ENCODE data around the gene MROH8. TPM values are rescaled to one million over a fixed set of nuclear protein-coding genes. Genes with fewer than 3 reads are reported as not detected.

MROH8 gene
- total and polyA plus RNA-seq, 2 experiments from 2014 or later: 3.7 to 3.9 TPM

DNA sequence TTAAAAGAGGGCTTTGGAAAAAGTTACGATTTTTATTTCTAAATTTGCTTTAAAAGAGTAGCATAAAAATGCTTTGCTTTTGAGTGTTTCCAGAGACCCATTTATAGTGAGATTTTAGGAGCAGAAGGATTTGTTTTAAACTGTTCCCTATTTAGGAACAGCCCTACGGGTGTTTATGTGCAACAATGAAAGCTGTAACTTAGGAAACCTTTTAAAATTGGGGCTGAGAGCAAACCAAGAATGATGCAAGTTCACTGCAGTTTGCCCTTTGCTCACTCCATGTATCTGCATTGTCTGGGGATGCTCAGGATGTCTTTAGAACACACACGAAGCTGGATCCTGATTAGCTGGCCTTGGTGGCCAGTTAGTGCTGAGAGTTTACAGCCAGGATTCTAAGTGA is 41.4 kb upstream of the MROH8 start:
- DNase-seq (ENCODE audit: low spot score): peak; percentile 37
- TF ChIP-seq EZH2phosphoT487 (IDR thresholded peaks at IDR 0.05; ENCODE audit: low read depth, severe bottlenecking, unreplicated experiment) (no peak), EZH2 (IDR thresholded peaks at IDR 0.05; ENCODE audit: borderline replicate concordance) (no peak)
- TF ChIP-seq, protein P1, sequence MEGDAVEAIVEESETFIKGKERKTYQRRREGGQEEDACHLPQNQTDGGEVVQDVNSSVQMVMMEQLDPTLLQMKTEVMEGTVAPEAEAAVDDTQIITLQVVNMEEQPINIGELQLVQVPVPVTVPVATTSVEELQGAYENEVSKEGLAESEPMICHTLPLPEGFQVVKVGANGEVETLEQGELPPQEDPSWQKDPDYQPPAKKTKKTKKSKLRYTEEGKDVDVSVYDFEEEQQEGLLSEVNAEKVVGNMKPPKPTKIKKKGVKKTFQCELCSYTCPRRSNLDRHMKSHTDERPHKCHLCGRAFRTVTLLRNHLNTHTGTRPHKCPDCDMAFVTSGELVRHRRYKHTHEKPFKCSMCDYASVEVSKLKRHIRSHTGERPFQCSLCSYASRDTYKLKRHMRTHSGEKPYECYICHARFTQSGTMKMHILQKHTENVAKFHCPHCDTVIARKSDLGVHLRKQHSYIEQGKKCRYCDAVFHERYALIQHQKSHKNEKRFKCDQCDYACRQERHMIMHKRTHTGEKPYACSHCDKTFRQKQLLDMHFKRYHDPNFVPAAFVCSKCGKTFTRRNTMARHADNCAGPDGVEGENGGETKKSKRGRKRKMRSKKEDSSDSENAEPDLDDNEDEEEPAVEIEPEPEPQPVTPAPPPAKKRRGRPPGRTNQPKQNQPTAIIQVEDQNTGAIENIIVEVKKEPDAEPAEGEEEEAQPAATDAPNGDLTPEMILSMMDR (IDR thresholded peaks at IDR 0.05; ENCODE audit: poor library complexity): no peak
- peak overlapping the region; percentile 10 for H3K27ac ChIP-seq
- no peaks in the 10 kb centered on the region for H3K9me2 ChIP-seq (replicated peaks; ENCODE audit: insufficient read depth)
- no peak overlapping the region for H3K4me2 ChIP-seq
- H3K27me3 ChIP-seq: no peaks in the 10 kb centered on the region
- H3K4me1 ChIP-seq (ENCODE audit: insufficient read depth): no peaks in the 10 kb centered on the region
- no peaks in the 10 kb centered on the region for H3K9me3 ChIP-seq (ENCODE audit: low read depth)
- H4K20me1 ChIP-seq (ENCODE audit: insufficient read depth, poor library complexity, severe bottlenecking): no peaks in the 10 kb centered on the region
- no peaks in the 10 kb centered on the region for H3K36me3 ChIP-seq (replicated peaks; ENCODE audit: insufficient read depth, low read depth)
- H2AFZ ChIP-seq: no peak overlapping the region
- 28% methylated on average over 3 of the region's 3 CpGs for WGBS (ENCODE audit: low lambda C conversion rate, missing lambda C conversion rate)
- H3K79me2 ChIP-seq: peaks cover 5% of the 10 kb centered on the region
- no peak overlapping the region for H3K4me3 ChIP-seq

GRCh38 chr20:37219751-37220668 is 40.7 kb upstream of the MROH8 start:
- Histone ChIP-seq H3K4me1 (ENCODE audit: insufficient read depth) (no peaks in the 10 kb centered on the region), H3K27ac (peak overlapping the region; percentile 10), H3K36me3 (replicated peaks; ENCODE audit: insufficient read depth, low read depth) (no peaks in the 10 kb centered on the region), H4K20me1 (ENCODE audit: insufficient read depth, poor library complexity, severe bottlenecking) (no peaks in the 10 kb centered on the region), H3K4me3 (no peak overlapping the region), H3K27me3 (no peaks in the 10 kb centered on the region), H3K4me2 (no peak overlapping the region), H3K9me3 (ENCODE audit: low read depth) (no peaks in the 10 kb centered on the region), H3K9me2 (replicated peaks; ENCODE audit: insufficient read depth) (no peaks in the 10 kb centered on the region), H2AFZ (no peak overlapping the region), H3K79me2 (peaks cover 5% of the 10 kb centered on the region)
- WGBS (ENCODE audit: low lambda C conversion rate, missing lambda C conversion rate): 81% methylated on average over 10 of the region's 10 CpGs
- TF ChIP-seq EZH2 (IDR thresholded peaks at IDR 0.05; ENCODE audit: borderline replicate concordance) (no peak), EZH2phosphoT487 (IDR thresholded peaks at IDR 0.05; ENCODE audit: low read depth, severe bottlenecking, unreplicated experiment) (no peak)
- TF ChIP-seq, protein P1 (IDR thresholded peaks at IDR 0.05; ENCODE audit: poor library complexity): no peak
- DNase-seq (ENCODE audit: low spot score): no peak

- H3K4me2 ChIP-seq: no peak overlapping the region
- no peaks in the 10 kb centered on the region for H3K4me1 ChIP-seq (ENCODE audit: insufficient read depth)
- H3K9me3 ChIP-seq (ENCODE audit: low read depth): no peaks in the 10 kb centered on the region
- no peaks in the 10 kb centered on the region for H3K27me3 ChIP-seq
- no peak overlapping the region for H3K4me3 ChIP-seq
- peaks cover 5% of the 10 kb centered on the region for H3K79me2 ChIP-seq
- TF ChIP-seq EZH2 (IDR thresholded peaks at IDR 0.05; ENCODE audit: borderline replicate concordance) (no peak), EZH2phosphoT487 (IDR thresholded peaks at IDR 0.05; ENCODE audit: low read depth, severe bottlenecking, unreplicated experiment) (no peak)
- TF ChIP-seq, protein P1 (IDR thresholded peaks at IDR 0.05; ENCODE audit: poor library complexity): no peak
- H3K9me2 ChIP-seq (replicated peaks; ENCODE audit: insufficient read depth): no peaks in the 10 kb centered on the region
- no peak for DNase-seq (ENCODE audit: low spot score)
- H3K27ac ChIP-seq: no peak overlapping the region
- H2AFZ ChIP-seq: no peak overlapping the region
- WGBS (ENCODE audit: low lambda C conversion rate, missing lambda C conversion rate): 73% methylated on average over 4 of the region's 4 CpGs
- H4K20me1 ChIP-seq (ENCODE audit: insufficient read depth, poor library complexity, severe bottlenecking): no peaks in the 10 kb centered on the region
- no peaks in the 10 kb centered on the region for H3K36me3 ChIP-seq (replicated peaks; ENCODE audit: insufficient read depth, low read depth)
Measured at GRCh38 chr20:37218976-37219375, 39.6 kb upstream of the MROH8 start.
